UCSD-AML1 (cell line): ENCODE data around the gene HOXB4.

Experiments
- DNase-seq: peaks from one replicate; lab custom pipeline; 2025; ENCODE audit not compliant: unreplicated experiment; lab: John Stamatoyannopoulos, UW

Gene HOXB4

GRCh38 chr17:48549914-48550501 is 28.1 kb downstream of the HOXB4 start:
- DNase-seq = no peak

GRCh38 chr17:48549281-48549630 is 28.9 kb downstream of the HOXB4 start:
- no peak for DNase-seq

GRCh38 chr17:48548523-48549280 is 29.4 kb downstream of the HOXB4 start:
- DNase-seq = no peak

GRCh38 chr17:48547808-48548522 is 30.2 kb downstream of the HOXB4 start:
- no peak for DNase-seq

GRCh38 chr17:48546924-48547807 is 31.0 kb downstream of the HOXB4 start:
- peak; percentile 46 for DNase-seq

GRCh38 chr17:48546137-48546923 is 31.8 kb downstream of the HOXB4 start:
- DNase-seq = no peak

GRCh38 chr17:48545539-48545938 is 32.6 kb downstream of the HOXB4 start:
- no peak for DNase-seq

GRCh38 chr17:48545022-48545375 is 33.2 kb downstream of the HOXB4 start, which contains the start of gene HOXB2:
TSS of gene HOXB2 (minus strand) at chr17:48545109. CDS start at chr17:48544911, 198 bp downstream.
- DNase-seq = peak; percentile 39

GRCh38 chr17:48544349-48545021 is 33.7 kb downstream of the HOXB4 start:
- peak; percentile 64 for DNase-seq

- DNase-seq = no peak
Measured at GRCh38 chr17:48543854-48544348, 34.2 kb downstream of the HOXB4 start.

- peak; percentile 56 for DNase-seq
Measured at GRCh38 chr17:48543107-48543853, 34.9 kb downstream of the HOXB4 start.

GRCh38 chr17:48542698-48543106 is 35.4 kb downstream of the HOXB4 start:
- no peak for DNase-seq

GRCh38 chr17:48542114-48542656 is 36.0 kb downstream of the HOXB4 start:
- DNase-seq = peak; percentile 50

GRCh38 chr17:48541577-48542113 is 36.5 kb downstream of the HOXB4 start:
- peak; percentile 50 for DNase-seq

- no peak for DNase-seq
Measured at GRCh38 chr17:48541036-48541576, 37.0 kb downstream of the HOXB4 start.

- no peak for DNase-seq
Measured at GRCh38 chr17:48540213-48540612, 37.9 kb downstream of the HOXB4 start.

GRCh38 chr17:48539177-48539576 is 39.0 kb downstream of the HOXB4 start:
- no peak for DNase-seq

- DNase-seq = no peak
Measured at GRCh38 chr17:48537316-48537715, 40.8 kb downstream of the HOXB4 start.
